ENCODE results near the gene PUS10. TPM values are rescaled to one million over a fixed set of nuclear protein-coding genes. Genes with fewer than 3 reads are reported as not detected.
A peak's percentile ranks its signal among the peaks of the same experiment; 100 is the strongest.
"Not testable (repeated sequence)": the region's sequence is repeated elsewhere in the genome, so short reads cannot be mapped to it uniquely, and the experiment has no call there.

PUS10 gene
- polyA plus RNA-seq, 1 donor (not counting 4 experiments of a cell fraction or from before 2014, with no cell fraction given) = 4.8 TPM

DNA sequence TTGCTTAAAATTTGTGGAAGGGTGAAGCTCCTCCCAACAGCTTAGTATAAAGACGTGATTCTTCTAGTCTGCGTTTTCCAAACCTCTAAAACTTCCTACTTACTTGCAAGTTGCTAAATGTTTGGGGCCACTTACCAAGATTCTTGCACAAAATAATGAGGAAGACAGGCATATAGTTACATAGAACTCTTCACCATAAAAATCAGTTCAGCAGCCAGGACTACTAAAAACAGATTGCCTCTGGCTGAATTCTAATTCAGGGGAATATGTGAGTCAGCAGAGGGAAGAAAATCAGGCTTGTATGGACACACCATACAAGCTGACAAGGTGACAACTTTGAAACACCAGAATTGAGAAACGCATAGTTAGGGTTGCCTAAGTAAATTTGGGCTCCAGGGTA is 3.3 kb downstream of the PUS10 start:
- Histone ChIP-seq H3K4me2 (ENCODE audit: control insufficient read depth, extremely low read depth, insufficient read depth, low read depth, low read length) (peak overlapping the region; percentile 14), H2AFZ (ENCODE audit: control insufficient read depth, low read length) (no peak overlapping the region), H3K9ac (ENCODE audit: control insufficient read depth, extremely low read depth, insufficient read depth, low read length) (no peak overlapping the region), H4K20me1 (ENCODE audit: control insufficient read depth, extremely low read depth, insufficient read depth, low read length) (no peaks in the 10 kb centered on the region), H3K27ac (ENCODE audit: control insufficient read depth, insufficient read depth, low read length) (peak overlapping the region; percentile 42), H3K4me3 (ENCODE audit: control insufficient read depth in 2 of 3, extremely low read depth in 1 of 3, insufficient read depth in 2 of 3, low read depth in 1 of 3, low read length in 3 of 3) (no peak overlapping the region), H3K9me3 (ENCODE audit: control insufficient read depth, low read depth, low read length) (no peaks in the 10 kb centered on the region), H3K79me2 (ENCODE audit: control insufficient read depth, insufficient read depth, low read length) (peaks cover 24% of the 10 kb centered on the region), H3K27me3 (ENCODE audit: control insufficient read depth, extremely low read depth, insufficient read depth, low read length) (no peaks in the 10 kb centered on the region), H3K4me1 (ENCODE audit: control insufficient read depth, extremely low read depth, insufficient read depth, low read length) (peaks cover 29% of the 10 kb centered on the region), H3K36me3 (ENCODE audit: control insufficient read depth in 2 of 2, extremely low read depth in 1 of 2, insufficient read depth in 2 of 2, low read length in 2 of 2) (no peaks in the 10 kb centered on the region), H3K9me1 (ENCODE audit: control insufficient read depth, extremely low read depth, insufficient read depth, low read length) (no peaks in the 10 kb centered on the region)
- peak; percentile 26 for FAIRE-seq
- DNase-seq (ENCODE audit: low read depth, low spot score) = no peak
- TF ChIP-seq EZH2 (IDR thresholded peaks at IDR 0.05; ENCODE audit: low read length) (no peak), CTCF (optimal IDR thresholded peaks at IDR 0.05 in 1 of 3, IDR thresholded peaks at IDR 0.05 in 1 of 3, conservative IDR thresholded peaks at IDR 0.05 in 1 of 3; ENCODE audit: extremely low read depth in 1 of 3, insufficient read depth in 2 of 3, low read length in 3 of 3) (no peak)
- dilution Hi-C loops (cut with MboI; ENCODE audit: extremely low pct_ligation_motif_present, low sequenced_read_pairs) = no loop called here

GRCh38 chr2:61013382-61013781 is 4.7 kb downstream of the PUS10 start:
- FAIRE-seq (peak; percentile 17), DNase-seq (ENCODE audit: low read depth, low spot score) (no peak)
- no peaks in the 10 kb centered on the region for H4K20me1 ChIP-seq (ENCODE audit: control insufficient read depth, extremely low read depth, insufficient read depth, low read length)
- H3K27me3 ChIP-seq (ENCODE audit: control insufficient read depth, extremely low read depth, insufficient read depth, low read length) = no peaks in the 10 kb centered on the region
- no peak overlapping the region for H3K4me2 ChIP-seq (ENCODE audit: control insufficient read depth, extremely low read depth, insufficient read depth, low read depth, low read length)
- peaks cover 29% of the 10 kb centered on the region for H3K4me1 ChIP-seq (ENCODE audit: control insufficient read depth, extremely low read depth, insufficient read depth, low read length)
- peaks cover 11% of the 10 kb centered on the region for H3K79me2 ChIP-seq (ENCODE audit: control insufficient read depth, insufficient read depth, low read length)
- no peak for TF ChIP-seq CTCF (optimal IDR thresholded peaks at IDR 0.05 in 1 of 3, IDR thresholded peaks at IDR 0.05 in 1 of 3, conservative IDR thresholded peaks at IDR 0.05 in 1 of 3; ENCODE audit: extremely low read depth in 1 of 3, insufficient read depth in 2 of 3, low read length in 3 of 3)
- TF ChIP-seq EZH2 (IDR thresholded peaks at IDR 0.05; ENCODE audit: low read length) = no peak
- dilution Hi-C loops (cut with MboI; ENCODE audit: extremely low pct_ligation_motif_present, low sequenced_read_pairs) = no loop called here
- no peak overlapping the region for H3K27ac ChIP-seq (ENCODE audit: control insufficient read depth, insufficient read depth, low read length)
- no peaks in the 10 kb centered on the region for H3K36me3 ChIP-seq (ENCODE audit: control insufficient read depth in 2 of 2, extremely low read depth in 1 of 2, insufficient read depth in 2 of 2, low read length in 2 of 2)
- H2AFZ ChIP-seq (ENCODE audit: control insufficient read depth, low read length) = no peak overlapping the region
- no peaks in the 10 kb centered on the region for H3K9me1 ChIP-seq (ENCODE audit: control insufficient read depth, extremely low read depth, insufficient read depth, low read length)
- no peak overlapping the region for H3K9ac ChIP-seq (ENCODE audit: control insufficient read depth, extremely low read depth, insufficient read depth, low read length)
- no peaks in the 10 kb centered on the region for H3K9me3 ChIP-seq (ENCODE audit: control insufficient read depth, low read depth, low read length)
- no peak overlapping the region for H3K4me3 ChIP-seq (ENCODE audit: control insufficient read depth in 2 of 3, extremely low read depth in 1 of 3, insufficient read depth in 2 of 3, low read depth in 1 of 3, low read length in 3 of 3)

- peaks cover 29% of the 10 kb centered on the region for H3K4me1 ChIP-seq (ENCODE audit: control insufficient read depth, extremely low read depth, insufficient read depth, low read length)
- H3K9ac ChIP-seq (ENCODE audit: control insufficient read depth, extremely low read depth, insufficient read depth, low read length); H3K9me3 ChIP-seq (ENCODE audit: control insufficient read depth, low read depth, low read length); H3K27me3 ChIP-seq (ENCODE audit: control insufficient read depth, extremely low read depth, insufficient read depth, low read length); H3K4me3 ChIP-seq (ENCODE audit: control insufficient read depth in 2 of 3, extremely low read depth in 1 of 3, insufficient read depth in 2 of 3, low read depth in 1 of 3, low read length in 3 of 3); H4K20me1 ChIP-seq (ENCODE audit: control insufficient read depth, extremely low read depth, insufficient read depth, low read length); FAIRE-seq; H3K36me3 ChIP-seq (ENCODE audit: control insufficient read depth in 2 of 2, extremely low read depth in 1 of 2, insufficient read depth in 2 of 2, low read length in 2 of 2); H3K9me1 ChIP-seq (ENCODE audit: control insufficient read depth, extremely low read depth, insufficient read depth, low read length); dilution Hi-C loops (cut with MboI; ENCODE audit: extremely low pct_ligation_motif_present, low sequenced_read_pairs); H2AFZ ChIP-seq (ENCODE audit: control insufficient read depth, low read length); H3K4me2 ChIP-seq (ENCODE audit: control insufficient read depth, extremely low read depth, insufficient read depth, low read depth, low read length); H3K79me2 ChIP-seq (ENCODE audit: control insufficient read depth, insufficient read depth, low read length); DNase-seq (ENCODE audit: low read depth, low spot score): not testable (repeated sequence)
- peak overlapping the region; percentile 13 for H3K27ac ChIP-seq (ENCODE audit: control insufficient read depth, insufficient read depth, low read length)
Measured at GRCh38 chr2:61012303-61012702, 5.8 kb downstream of the PUS10 start.

Data from keratinocyte (primary cell).